GM19452 (cell line): ENCODE measurements around the gene DENND5B.
"Not testable (repeated sequence)": the region's sequence is repeated elsewhere in the genome, so short reads cannot be mapped to it uniquely, and the experiment has no call there.

Experiments used
- ATAC-seq: cut with Tn5 transposase; IDR thresholded peaks from one replicate; pipeline ENCODE4 v1.9.1; 2021; ENCODE audit not compliant: unreplicated experiment

DENND5B gene

GRCh38 chr12:31590642-31591379 is at the start of gene DENND5B:
TSS of gene DENND5B (minus strand) at chr12:31591136. CDS start at chr12:31590832, 304 bp downstream.
- peak; percentile 57 for ATAC-seq

GRCh38 chr12:31634620-31635019 is 43.7 kb upstream of the DENND5B start:
- ATAC-seq = no peak

GRCh38 chr12:31633464-31633863 is 42.5 kb upstream of the DENND5B start:
- ATAC-seq = no peak

- no peak for ATAC-seq
These were observed 40.9 kb upstream of the DENND5B start for GRCh38 chr12:31631809-31632208.

GRCh38 chr12:31631023-31631724 is 40.2 kb upstream of the DENND5B start:
- no peak for ATAC-seq

GRCh38 chr12:31629756-31630732 is 39.1 kb upstream of the DENND5B start:
- ATAC-seq = no peak

GRCh38 chr12:31627456-31628054 is 36.6 kb upstream of the DENND5B start:
- no peak for ATAC-seq

GRCh38 chr12:31626270-31626995 is 35.5 kb upstream of the DENND5B start:
- no peak for ATAC-seq

GRCh38 chr12:31622038-31622437 is 31.1 kb upstream of the DENND5B start:
- ATAC-seq = no peak

GRCh38 chr12:31620311-31620710 is 29.4 kb upstream of the DENND5B start:
- no peak for ATAC-seq

- ATAC-seq = no peak
These were observed 27.5 kb upstream of the DENND5B start for GRCh38 chr12:31618228-31619025.

- ATAC-seq = no peak
These were observed 21.9 kb upstream of the DENND5B start for GRCh38 chr12:31612819-31613218.

- not testable (repeated sequence) for ATAC-seq
These were observed 17.4 kb upstream of the DENND5B start for GRCh38 chr12:31608299-31608698.

GRCh38 chr12:31605531-31605930 is 14.6 kb upstream of the DENND5B start:
- ATAC-seq = no peak

GRCh38 chr12:31603546-31604009 is 12.6 kb upstream of the DENND5B start:
- ATAC-seq = peak; percentile 96

- ATAC-seq = no peak
These were observed 9.8 kb upstream of the DENND5B start for GRCh38 chr12:31600750-31601149.

- ATAC-seq = no peak
These were observed 9.3 kb upstream of the DENND5B start for GRCh38 chr12:31600252-31600651.

GRCh38 chr12:31599053-31599452 is 8.1 kb upstream of the DENND5B start:
- peak; percentile 49 for ATAC-seq

- ATAC-seq = no peak
These were observed 6.1 kb upstream of the DENND5B start for GRCh38 chr12:31597066-31597465.
